AG08396 (cell line): ENCODE measurements around the gene MICAL1.
"Not testable (repeated sequence)": the region's sequence is repeated elsewhere in the genome, so short reads cannot be mapped to it uniquely, and the experiment has no call there.

Source experiments
- DNase-seq: peaks from one replicate; pipeline ENCODE4 v3.0.0; 2012; ENCODE audit warnings: low spot score, mixed read lengths

MICAL1 gene

GRCh38 chr6:109477725-109478124, 22.2 kb upstream of the MICAL1 start:
- DNase-seq: no peak

GRCh38 chr6:109477184-109477583, 21.6 kb upstream of the MICAL1 start:
- no peak for DNase-seq

- DNase-seq: no peak
These were observed 20.1 kb upstream of the MICAL1 start for GRCh38 chr6:109475625-109476024.

- DNase-seq: no peak
These were observed 19.4 kb upstream of the MICAL1 start for GRCh38 chr6:109474995-109475394.

GRCh38 chr6:109473120-109473519, 17.5 kb upstream of the MICAL1 start:
- no peak for DNase-seq

GRCh38 chr6:109472132-109472995, 16.8 kb upstream of the MICAL1 start:
- DNase-seq: no peak

GRCh38 chr6:109471105-109471810, 15.7 kb upstream of the MICAL1 start:
- DNase-seq: no peak

- DNase-seq: no peak
These were observed 14.1 kb upstream of the MICAL1 start for GRCh38 chr6:109469591-109470189.

- DNase-seq: no peak
These were observed 12.1 kb upstream of the MICAL1 start for GRCh38 chr6:109467696-109468095.

GRCh38 chr6:109466212-109466923, 10.8 kb upstream of the MICAL1 start:
- no peak for DNase-seq

GRCh38 chr6:109465772-109466171, 10.2 kb upstream of the MICAL1 start:
- no peak for DNase-seq

GRCh38 chr6:109461733-109462526, 6.4 kb upstream of the MICAL1 start:
- no peak for DNase-seq

GRCh38 chr6:109461205-109461604, 5.6 kb upstream of the MICAL1 start:
- not testable (repeated sequence) for DNase-seq

GRCh38 chr6:109460161-109460829, 4.7 kb upstream of the MICAL1 start:
- no peak for DNase-seq

- no peak for DNase-seq
These were observed 3.4 kb upstream of the MICAL1 start for GRCh38 chr6:109458774-109459531.

- DNase-seq: no peak
These were observed 2.0 kb upstream of the MICAL1 start for GRCh38 chr6:109457562-109457996.

GRCh38 chr6:109456710-109457561, 1.4 kb upstream of the MICAL1 start:
- DNase-seq: peak; percentile 80

GRCh38 chr6:109456111-109456583, 575 bp upstream of the MICAL1 start:
- DNase-seq: no peak
